SJSA1 (cell line): ENCODE results near the gene FANCL. TPM values are rescaled to one million over a fixed set of nuclear protein-coding genes. Genes with fewer than 3 reads are reported as not detected.
"Not testable (repeated sequence)": the region's sequence is repeated elsewhere in the genome, so short reads cannot be mapped to it uniquely, and the experiment has no call there.

ENCODE experiments used
- DNase-seq, 2 experiments: peaks; one replicate each; pipeline ENCODE4 v3.0.0-alpha.2; 2015 to 2020; ENCODE audit warnings: low spot score in 2 of 2, low read depth in 1 of 2
- H3K27ac ChIP-seq: fragments of 250-450 bp; sonication (Bioruptor Pico); 2 replicates; pipeline ENCODE4 v1.5.1; 2020; ENCODE audit warnings: mild to moderate bottlenecking, moderate library complexity
- H3K27me3 ChIP-seq: fragments of 250-450 bp; sonication (Bioruptor Pico); replicated peaks from 2 replicates; pipeline ENCODE4 v1.5.1; 2020; ENCODE audit warnings: mild to moderate bottlenecking, moderate library complexity
- H3K36me3 ChIP-seq: fragments of 250-450 bp; sonication (Bioruptor Pico); 2 replicates; pipeline ENCODE4 v1.5.1; 2020; ENCODE audit warnings: mild to moderate bottlenecking
- H3K4me1 ChIP-seq: fragments of 250-450 bp; sonication (Bioruptor Pico); replicated peaks from 2 replicates; pipeline ENCODE4 v1.6.1; 2021; ENCODE audit warnings: mild to moderate bottlenecking
- H3K4me3 ChIP-seq: fragments of 250-450 bp; sonication (Bioruptor Pico); 2 replicates; pipeline ENCODE4 v1.5.1; 2020; ENCODE audit warnings: mild to moderate bottlenecking
- H3K9me3 ChIP-seq: fragments of 250-450 bp; sonication (Bioruptor Pico); replicated peaks from 2 replicates; pipeline ENCODE4 v1.5.1; 2020; ENCODE audit warnings: mild to moderate bottlenecking
- total RNA-seq: library from RNA; depleted of rRNA; stranded (reverse); fragments of >200 nt; shearing (Covaris generic); gene quantifications from 2 replicates; pipeline ENCODE4 v1.2.3, GENCODE V29; 2014

FANCL gene
- total RNA-seq, 1 experiment from 2014 or later, result 50.0 TPM

DNA sequence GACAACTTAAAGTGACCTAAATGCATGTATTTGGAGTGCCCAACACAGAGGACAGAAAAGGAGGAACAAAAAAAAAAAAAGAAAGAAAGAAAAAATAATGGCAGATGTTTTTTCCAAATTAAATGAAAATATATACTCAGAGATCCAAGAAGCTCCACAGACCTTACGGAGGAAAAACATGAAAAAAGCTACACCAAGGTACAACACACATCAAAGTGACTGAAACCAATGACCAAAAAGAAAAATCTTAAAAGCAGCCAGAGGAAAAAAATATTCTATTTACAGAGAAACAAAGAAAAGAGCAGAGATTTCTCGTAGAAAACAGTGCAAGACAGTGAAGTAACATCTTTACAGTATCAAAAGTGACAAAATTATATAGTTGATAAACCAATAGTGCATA lies 5.1 kb downstream of the FANCL start:
- H3K4me1 ChIP-seq, result peaks cover 6% of the 10 kb centered on the region
- no peak overlapping the region for H3K4me3 ChIP-seq
- H3K27me3 ChIP-seq, result no peaks in the 10 kb centered on the region
- H3K36me3 ChIP-seq, result peaks cover 2% of the 10 kb centered on the region
- no peak overlapping the region for H3K27ac ChIP-seq
- H3K9me3 ChIP-seq, result no peaks in the 10 kb centered on the region; the same call in 1 of the 2 replicates
- DNase-seq, result no peak

DNA sequence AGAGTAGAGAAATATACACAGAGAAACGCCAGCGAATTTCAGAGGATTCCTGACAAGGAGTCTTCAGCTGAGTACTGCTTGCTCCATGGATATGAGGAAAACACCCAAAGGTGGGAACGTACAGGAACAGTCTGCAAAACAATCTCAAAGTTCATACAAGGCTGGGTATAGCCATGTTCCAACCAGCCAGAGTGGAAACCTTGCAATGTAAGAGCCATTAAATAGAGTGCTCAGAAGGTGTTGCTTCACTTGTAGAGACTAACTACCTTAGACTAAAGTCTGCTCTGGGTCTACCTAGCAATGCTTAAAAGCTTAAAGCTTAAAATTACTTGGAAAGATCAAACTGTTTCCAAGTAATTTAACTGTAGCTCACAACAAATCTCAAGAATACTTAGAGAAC lies 6.0 kb downstream of the FANCL start:
- no peak overlapping the region for H3K4me3 ChIP-seq
- H3K27ac ChIP-seq, result no peak overlapping the region
- H3K9me3 ChIP-seq, result no peaks in the 10 kb centered on the region; the same call in 1 of the 2 replicates

DNA sequence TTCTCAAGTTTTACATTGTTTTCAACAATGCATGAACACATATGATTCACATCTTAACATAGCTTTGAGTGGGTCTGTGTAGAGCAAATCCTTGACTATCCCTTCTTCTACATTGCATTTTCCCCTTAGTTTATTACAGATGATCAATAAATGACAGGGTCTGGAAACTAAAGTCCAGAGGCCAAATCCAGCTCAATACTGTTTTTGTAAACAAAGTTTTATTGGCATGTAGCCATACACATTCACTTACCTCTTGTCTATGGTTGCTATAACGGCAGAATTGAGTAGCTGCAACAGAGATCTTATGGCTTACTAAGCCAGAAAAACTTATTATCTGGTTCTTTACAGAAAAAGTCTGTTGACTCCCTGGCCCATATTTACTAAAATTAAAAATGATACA lies 12.8 kb downstream of the FANCL start:
- no peak for DNase-seq
- Histone ChIP-seq H3K27ac (no peak overlapping the region), H3K36me3 (peaks cover 9% of the 10 kb centered on the region), H3K9me3 (no peaks in the 10 kb centered on the region), H3K4me1 (no peaks in the 10 kb centered on the region), H3K27me3 (no peaks in the 10 kb centered on the region), H3K4me3 (no peak overlapping the region)

More for the DNA sequence above, 6.0 kb downstream of the FANCL start:
- peaks cover 1% of the 10 kb centered on the region for H3K4me1 ChIP-seq
- no peaks in the 10 kb centered on the region; the same call in 1 of the 2 replicates for H3K36me3 ChIP-seq
- DNase-seq, result no peak
- H3K27me3 ChIP-seq, result no peaks in the 10 kb centered on the region

DNA sequence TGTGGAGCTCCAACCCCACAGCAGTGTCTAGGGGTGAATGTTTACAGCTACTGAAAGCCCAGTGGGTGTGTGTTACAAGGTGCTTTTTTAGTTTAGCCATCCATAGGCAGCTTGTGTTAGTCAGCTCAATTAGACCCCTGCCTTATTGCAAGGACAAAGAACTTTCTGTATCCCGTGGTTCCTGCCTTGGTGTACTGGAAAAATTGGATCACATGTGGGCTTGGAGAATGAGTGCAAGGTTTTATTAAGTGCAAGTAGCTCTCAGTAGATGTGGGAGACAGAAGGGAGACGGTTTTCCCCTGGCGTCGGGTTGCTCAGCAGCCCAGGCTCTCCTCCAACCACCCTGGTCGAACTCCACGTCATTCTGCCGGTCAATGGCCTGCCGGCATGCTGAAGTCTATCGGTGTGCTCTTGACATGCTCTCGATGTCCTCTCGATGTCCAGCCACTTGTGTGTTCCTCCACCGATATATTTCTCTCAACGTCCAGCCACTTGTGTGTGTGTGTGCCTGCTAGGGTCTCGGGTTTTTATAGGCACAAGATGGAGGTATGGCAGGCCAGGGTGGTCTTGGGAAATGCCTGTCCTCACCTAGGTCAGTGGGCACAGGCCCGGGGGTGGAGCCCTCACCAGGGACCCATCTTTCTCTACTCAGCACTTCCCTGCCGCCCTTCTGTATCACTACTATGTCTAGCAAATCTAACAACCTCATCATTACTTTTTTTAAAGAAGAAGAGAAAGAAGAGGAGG lies 13.8 kb downstream of the FANCL start:
- peaks cover 9% of the 10 kb centered on the region for H3K36me3 ChIP-seq
- H3K27ac ChIP-seq, result no peak overlapping the region
- no peaks in the 10 kb centered on the region for H3K4me1 ChIP-seq
- no peak overlapping the region for H3K4me3 ChIP-seq
- no peaks in the 10 kb centered on the region for H3K27me3 ChIP-seq
- no peak for DNase-seq
- H3K9me3 ChIP-seq, result no peaks in the 10 kb centered on the region

DNA sequence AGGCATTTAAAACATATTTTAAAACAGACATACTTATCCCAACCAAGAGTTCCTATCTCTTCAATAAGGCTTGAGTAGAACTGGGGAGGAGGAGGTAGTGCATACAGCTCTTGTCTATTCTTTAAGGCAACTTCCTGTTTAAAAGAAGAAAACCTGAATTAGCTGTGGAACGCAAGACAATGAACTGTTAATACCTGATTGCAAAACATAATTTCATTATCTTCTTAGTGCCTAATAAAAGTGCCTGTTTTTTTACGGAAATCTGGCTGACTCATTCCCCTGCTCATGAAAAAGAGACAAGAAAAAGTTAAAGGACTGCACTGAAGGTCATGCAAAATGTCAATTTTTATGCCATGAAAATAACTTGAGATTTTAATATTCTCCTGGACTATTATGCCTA lies 19.2 kb downstream of the FANCL start:
- H3K9me3 ChIP-seq, result no peaks in the 10 kb centered on the region
- no peak for DNase-seq

DNA sequence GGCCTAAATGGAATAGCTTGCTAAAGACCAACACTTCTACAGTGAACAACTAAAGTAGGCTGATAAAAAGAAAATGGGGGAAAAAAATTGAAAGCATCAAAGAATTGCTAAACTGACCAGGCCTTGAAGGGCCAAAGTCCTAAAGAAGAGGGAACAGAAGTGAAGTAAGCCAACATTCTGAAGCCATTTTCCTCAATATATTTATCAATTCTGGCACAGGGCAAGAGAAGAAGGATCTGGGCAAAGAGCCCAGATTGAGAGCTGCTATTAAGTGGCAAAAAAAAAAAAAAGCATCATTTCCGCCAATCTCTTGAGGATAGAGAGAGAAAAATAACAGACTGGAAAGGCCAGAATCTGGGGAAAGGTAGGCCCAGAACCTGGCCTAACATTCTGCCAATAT lies 25.7 kb downstream of the FANCL start:
- H3K36me3 ChIP-seq, result peaks cover 39% of the 10 kb centered on the region
- no peaks in the 10 kb centered on the region for H3K9me3 ChIP-seq
- no peak for DNase-seq
- H3K4me1 ChIP-seq, result no peaks in the 10 kb centered on the region
- no peaks in the 10 kb centered on the region for H3K27me3 ChIP-seq
- no peak overlapping the region for H3K27ac ChIP-seq
- no peak overlapping the region for H3K4me3 ChIP-seq

More for the DNA sequence above, 19.2 kb downstream of the FANCL start:
- H3K27me3 ChIP-seq, result no peaks in the 10 kb centered on the region
- no peaks in the 10 kb centered on the region for H3K4me1 ChIP-seq
- peaks cover 6% of the 10 kb centered on the region for H3K36me3 ChIP-seq
- H3K4me3 ChIP-seq, result no peak overlapping the region
- no peak overlapping the region for H3K27ac ChIP-seq

DNA sequence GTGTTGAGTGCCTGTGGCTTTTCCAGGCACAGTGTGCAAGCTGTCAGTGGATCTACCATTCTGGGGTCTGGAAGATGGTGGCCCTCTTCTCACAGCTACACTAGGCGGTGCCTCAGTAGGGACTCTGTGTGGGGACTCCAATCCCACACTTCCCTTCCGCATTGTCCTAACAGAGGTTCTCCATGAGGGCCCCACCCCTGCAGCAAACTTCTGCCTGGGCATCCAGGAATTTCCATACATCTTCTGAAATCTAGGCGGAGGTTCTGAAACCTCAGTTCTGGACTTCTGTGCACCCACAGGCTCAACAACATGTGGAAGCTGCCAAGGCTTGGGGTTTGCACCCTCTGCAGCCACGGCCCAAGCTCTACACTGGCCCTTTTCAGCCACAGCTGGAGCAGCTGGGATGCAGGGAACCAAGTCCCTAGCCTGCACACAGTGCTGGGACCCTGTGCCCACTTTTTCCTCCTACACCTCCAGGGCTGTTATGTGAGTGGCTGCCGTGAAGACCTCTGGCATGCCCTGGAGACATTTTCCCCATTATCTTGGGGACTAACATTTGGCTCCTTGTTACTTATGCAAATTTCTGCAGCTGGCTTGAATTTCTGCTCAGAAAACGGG lies 30.1 kb downstream of the FANCL start:
- not testable (repeated sequence) for H3K27ac ChIP-seq, H3K27me3 ChIP-seq, DNase-seq, H3K4me3 ChIP-seq, H3K4me1 ChIP-seq, H3K9me3 ChIP-seq
- H3K36me3 ChIP-seq, result peaks cover 36% of the 10 kb centered on the region

DNA sequence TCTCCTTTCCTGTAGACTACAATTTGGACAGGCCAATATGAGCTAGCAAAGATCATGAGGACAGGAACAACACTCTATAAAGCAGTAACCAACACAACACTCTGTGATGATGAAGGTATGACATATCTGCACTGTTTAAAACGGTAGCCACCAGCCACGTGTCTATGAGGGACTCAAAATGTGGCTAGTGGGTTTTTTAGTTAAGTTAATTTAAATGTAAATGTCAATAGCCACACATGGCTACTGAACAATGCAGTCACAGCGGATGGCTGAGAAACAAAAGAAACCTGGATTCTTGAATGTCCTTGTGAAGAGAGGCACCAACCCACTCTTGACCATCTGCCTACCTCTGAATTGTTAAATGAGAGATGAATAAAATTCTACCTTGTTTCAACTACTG lies 33.9 kb downstream of the FANCL start:
- H3K27ac ChIP-seq, result no peak overlapping the region
- no peak overlapping the region for H3K4me3 ChIP-seq
- no peaks in the 10 kb centered on the region for H3K9me3 ChIP-seq
- peaks cover 19% of the 10 kb centered on the region for H3K36me3 ChIP-seq
- H3K27me3 ChIP-seq, result no peaks in the 10 kb centered on the region
- H3K4me1 ChIP-seq, result no peaks in the 10 kb centered on the region
- DNase-seq, result no peak

DNA sequence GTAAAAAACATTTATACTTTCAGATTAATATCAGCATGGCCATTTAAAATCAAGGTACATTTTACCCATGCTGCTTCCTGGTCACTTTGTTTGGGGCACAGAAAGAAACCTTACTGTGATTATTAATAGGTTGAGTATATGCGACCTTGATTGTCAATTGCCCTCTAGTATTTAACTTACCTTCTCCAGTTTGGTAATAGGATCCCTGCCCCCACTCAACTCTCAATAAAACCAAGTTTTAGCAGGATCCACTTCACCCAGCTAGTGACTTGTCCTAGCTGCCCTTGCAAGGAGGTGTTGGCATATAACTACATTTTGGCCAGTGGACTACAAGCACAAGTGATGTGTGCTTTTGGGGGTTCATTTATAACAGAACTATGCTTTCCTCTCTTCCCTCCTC lies 34.3 kb downstream of the FANCL start:
- Histone ChIP-seq H3K27ac (no peak overlapping the region), H3K4me1 (no peaks in the 10 kb centered on the region), H3K27me3 (no peaks in the 10 kb centered on the region), H3K9me3 (no peaks in the 10 kb centered on the region), H3K4me3 (no peak overlapping the region), H3K36me3 (peaks cover 15% of the 10 kb centered on the region)
- DNase-seq, result no peak

DNA sequence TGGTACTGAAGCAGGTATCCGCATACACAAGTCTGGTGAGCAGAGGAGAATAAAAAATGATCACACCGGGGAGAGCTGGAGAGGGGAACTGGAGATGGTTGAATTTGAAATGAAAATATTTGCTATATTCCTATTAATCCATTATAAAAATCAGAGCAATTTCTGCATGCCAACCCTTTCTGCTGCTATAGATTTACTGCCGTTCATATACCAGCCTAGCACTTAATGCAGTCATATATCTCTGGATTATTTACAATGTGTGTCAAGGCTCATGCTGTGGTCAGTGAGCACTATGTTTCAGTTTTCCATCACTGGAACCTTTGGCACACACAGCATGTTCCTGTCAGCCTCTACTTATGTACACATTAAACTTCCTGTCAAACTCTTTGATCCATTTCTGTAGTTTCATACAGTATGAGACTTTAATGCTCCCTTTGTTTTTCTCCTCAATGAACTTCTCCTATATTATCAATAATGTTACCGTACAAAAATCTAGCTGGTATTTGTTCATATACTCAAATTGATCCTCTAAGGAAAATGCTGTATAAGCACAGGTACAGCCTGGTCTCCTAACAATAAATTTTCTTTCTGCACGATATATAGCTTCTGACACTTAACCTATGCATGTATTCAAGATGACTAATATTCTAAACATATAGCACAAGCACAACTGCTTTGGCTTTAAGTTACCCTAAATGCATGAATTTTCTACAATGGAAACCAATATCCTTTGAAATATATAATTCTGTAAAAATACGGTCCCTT lies 36.7 kb downstream of the FANCL start:
- peaks cover 2% of the 10 kb centered on the region for H3K36me3 ChIP-seq
- H3K27me3 ChIP-seq, result no peaks in the 10 kb centered on the region
- H3K9me3 ChIP-seq, result no peaks in the 10 kb centered on the region
- no peak for DNase-seq
- no peak overlapping the region for H3K4me3 ChIP-seq
- H3K27ac ChIP-seq, result no peak overlapping the region
- H3K4me1 ChIP-seq, result no peaks in the 10 kb centered on the region

DNA sequence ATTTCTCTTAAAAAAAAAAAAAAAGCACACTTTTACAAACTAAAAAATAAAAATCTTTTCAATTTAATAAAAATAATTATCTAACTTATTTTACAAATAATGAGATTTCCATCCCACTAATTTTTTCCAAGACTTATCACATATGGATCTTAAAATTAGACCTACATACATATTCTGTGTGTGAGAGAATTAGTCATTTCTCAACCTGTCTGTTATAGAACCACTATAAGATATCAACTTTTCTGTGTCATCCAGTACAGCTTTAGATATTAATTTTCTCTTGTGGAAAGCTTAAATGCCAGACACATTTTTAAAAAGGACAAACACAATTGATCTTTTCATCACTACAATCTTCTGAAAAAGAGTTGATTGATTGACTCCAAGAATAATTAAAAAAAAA lies 38.1 kb downstream of the FANCL start:
- Histone ChIP-seq H3K36me3 (peaks cover under 1% of the 10 kb centered on the region; the same call in 1 of the 2 replicates), H3K4me1 (no peaks in the 10 kb centered on the region), H3K9me3 (no peaks in the 10 kb centered on the region), H3K4me3 (no peak overlapping the region), H3K27me3 (no peaks in the 10 kb centered on the region), H3K27ac (no peak overlapping the region)
- DNase-seq, result no peak

DNA sequence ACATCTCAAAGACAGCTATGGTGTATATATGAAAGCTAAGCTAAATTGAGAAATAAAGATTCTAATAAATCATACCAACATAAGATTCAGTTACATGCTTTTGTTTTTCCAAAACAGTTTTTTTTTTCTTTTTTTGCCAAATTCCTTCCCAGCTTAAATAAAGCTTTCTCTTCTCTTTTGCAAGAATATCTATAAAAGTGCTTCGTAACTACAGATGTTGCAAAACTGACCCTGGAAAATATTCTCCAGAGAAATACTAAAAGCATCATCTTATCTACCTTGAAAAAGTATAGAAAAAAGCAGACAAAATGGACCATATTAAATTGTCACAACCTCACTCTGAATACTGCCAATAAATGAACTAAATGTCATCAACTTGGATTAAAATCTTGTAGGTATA lies 38.7 kb downstream of the FANCL start:
- Histone ChIP-seq H3K4me1 (no peaks in the 10 kb centered on the region), H3K36me3 (peaks cover 4% of the 10 kb centered on the region; the same call in 1 of the 2 replicates), H3K4me3 (no peak overlapping the region), H3K27me3 (no peaks in the 10 kb centered on the region), H3K27ac (no peak overlapping the region), H3K9me3 (no peaks in the 10 kb centered on the region)
- no peak for DNase-seq

DNA sequence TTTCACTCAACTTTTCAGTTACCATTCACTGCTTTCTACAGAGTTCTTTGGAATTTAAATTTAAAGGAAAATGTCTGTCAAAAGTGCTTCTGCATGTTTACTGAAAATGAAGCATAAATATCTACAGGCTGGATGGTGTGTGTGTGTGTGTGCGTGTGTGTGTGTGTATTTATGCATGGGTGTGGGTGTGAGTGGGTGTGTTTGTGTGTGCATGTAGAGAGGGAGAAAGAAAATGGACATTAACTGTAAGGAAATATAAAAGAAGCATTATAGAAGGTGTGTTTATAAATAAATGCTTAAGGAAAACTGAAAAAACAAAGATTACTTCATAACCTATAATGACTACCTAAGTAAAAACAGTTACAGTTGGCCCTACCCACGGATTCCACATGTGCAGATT lies 43.2 kb downstream of the FANCL start:
- DNase-seq, result no peak
- no peaks in the 10 kb centered on the region for H3K4me1 ChIP-seq
- peaks cover 4% of the 10 kb centered on the region; the same call in 1 of the 2 replicates for H3K36me3 ChIP-seq

DNA sequence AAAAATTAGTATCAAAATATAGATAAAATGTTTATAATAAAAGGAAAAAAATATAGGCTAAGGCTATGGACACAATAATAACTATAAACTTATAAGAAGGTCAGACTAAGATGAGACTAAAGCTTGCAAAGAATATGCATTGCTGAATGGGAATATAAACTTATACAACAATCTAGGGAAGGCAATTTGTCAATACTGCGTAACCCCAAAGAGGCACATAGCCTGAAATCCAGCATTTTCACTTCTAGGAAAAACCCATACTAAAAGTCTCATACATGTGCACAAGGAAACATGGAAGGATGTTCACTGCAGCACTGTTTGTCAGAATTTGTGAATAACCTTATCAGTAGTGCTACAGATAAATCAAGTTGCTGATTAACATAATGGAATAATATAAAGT lies 45.5 kb downstream of the FANCL start:
- no peaks in the 10 kb centered on the region for H3K27me3 ChIP-seq
- no peak overlapping the region for H3K4me3 ChIP-seq
- H3K36me3 ChIP-seq, result peaks cover 4% of the 10 kb centered on the region; the same call in 1 of the 2 replicates
- H3K4me1 ChIP-seq, result no peaks in the 10 kb centered on the region
- H3K9me3 ChIP-seq, result no peaks in the 10 kb centered on the region
- no peak for DNase-seq
- H3K27ac ChIP-seq, result no peak overlapping the region

More for the DNA sequence above, 43.2 kb downstream of the FANCL start:
- Histone ChIP-seq H3K9me3 (no peaks in the 10 kb centered on the region), H3K27ac (no peak overlapping the region), H3K27me3 (no peaks in the 10 kb centered on the region), H3K4me3 (no peak overlapping the region)
